MM.1S (cell line): Measurements from ENCODE around the gene ADAMTSL1.

Experiments used
- EZH2 ChIP-seq: fragments of 300-600 bp; sonication (generic); optimal IDR thresholded peaks from 2 replicates; pipeline ENCODE3; 2017; ENCODE audit warnings: low read depth, mild to moderate bottlenecking, antibody characterized with exemption, low read length, mixed read lengths
- TF ChIP-seq, protein P1 (sequence below): fragments of 300-600 bp; sonication (generic); IDR thresholded peaks from 2 replicates; pipeline ENCODE4 v1.5.1; 2016; ENCODE audit warnings: antibody characterized with exemption, low read length, mixed read lengths

DNA sequence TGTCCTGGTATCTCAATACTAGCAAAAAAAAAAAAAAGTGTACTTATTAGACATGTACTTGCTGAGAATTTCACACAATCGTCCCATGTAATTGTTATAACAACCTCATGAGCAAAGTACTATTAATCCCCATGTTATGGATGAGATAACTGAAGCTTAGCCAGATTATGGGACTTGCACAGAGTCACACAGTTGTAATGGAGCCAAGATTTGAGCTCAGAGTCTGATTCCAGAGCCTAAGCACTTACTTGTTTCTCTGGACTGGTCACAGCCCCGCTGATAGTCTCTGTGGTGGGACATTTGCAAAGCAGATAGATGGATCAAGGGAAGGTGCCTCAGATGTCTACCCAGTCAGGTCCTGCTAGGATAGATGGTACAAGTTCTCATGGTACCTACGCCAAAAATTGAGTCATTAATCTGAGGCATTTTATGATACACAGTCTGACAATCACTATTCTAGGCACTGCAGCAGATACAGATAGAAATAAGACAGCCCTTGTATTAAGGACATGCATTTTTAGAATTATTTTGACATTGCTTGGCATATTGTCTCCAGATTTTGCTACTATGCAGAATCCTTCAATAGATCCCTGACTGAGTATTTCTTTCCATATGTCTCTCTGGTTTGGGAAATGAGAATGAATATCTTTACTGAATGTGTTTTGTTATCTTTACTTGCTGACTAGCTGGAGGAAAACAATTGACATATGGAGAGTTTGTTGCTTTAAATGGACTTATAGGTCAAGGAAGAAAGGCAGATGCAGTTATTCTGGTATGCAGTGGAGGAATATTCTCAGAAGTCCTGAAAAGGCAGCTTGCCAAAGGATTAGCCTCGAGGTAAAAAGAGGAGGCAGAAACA is 149.5 kb downstream of the ADAMTSL1 start:
- TF ChIP-seq EZH2 = no peak
- TF ChIP-seq, protein P1, sequence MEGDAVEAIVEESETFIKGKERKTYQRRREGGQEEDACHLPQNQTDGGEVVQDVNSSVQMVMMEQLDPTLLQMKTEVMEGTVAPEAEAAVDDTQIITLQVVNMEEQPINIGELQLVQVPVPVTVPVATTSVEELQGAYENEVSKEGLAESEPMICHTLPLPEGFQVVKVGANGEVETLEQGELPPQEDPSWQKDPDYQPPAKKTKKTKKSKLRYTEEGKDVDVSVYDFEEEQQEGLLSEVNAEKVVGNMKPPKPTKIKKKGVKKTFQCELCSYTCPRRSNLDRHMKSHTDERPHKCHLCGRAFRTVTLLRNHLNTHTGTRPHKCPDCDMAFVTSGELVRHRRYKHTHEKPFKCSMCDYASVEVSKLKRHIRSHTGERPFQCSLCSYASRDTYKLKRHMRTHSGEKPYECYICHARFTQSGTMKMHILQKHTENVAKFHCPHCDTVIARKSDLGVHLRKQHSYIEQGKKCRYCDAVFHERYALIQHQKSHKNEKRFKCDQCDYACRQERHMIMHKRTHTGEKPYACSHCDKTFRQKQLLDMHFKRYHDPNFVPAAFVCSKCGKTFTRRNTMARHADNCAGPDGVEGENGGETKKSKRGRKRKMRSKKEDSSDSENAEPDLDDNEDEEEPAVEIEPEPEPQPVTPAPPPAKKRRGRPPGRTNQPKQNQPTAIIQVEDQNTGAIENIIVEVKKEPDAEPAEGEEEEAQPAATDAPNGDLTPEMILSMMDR = no peak
